Activated CD4-positive, alpha-beta memory T cell treated with anti-CD3 and anti-CD28 coated beads for 36 hours (primary cell): ENCODE measurements around the gene XRN2. TPM values are rescaled to one million over a fixed set of nuclear protein-coding genes. Genes with fewer than 3 reads are reported as not detected.
"Not testable (repeated sequence)": the region's sequence is repeated elsewhere in the genome, so short reads cannot be mapped to it uniquely, and the experiment has no call there.

ENCODE experiments used
- CTCF ChIA-PET: fragments of 350-600 bp; sonication (Branson Sonifier 250); formaldehyde crosslinking; loops from one replicate; lab custom pipeline; 2021; ENCODE audit warnings: antibody characterized with exemption, inconsistent platforms; lab: Charles Lee
- POLR2A ChIA-PET: fragments of 350-600 bp; sonication (Branson Sonifier 250); formaldehyde crosslinking; loops from one replicate; lab custom pipeline; 2021; ENCODE audit warnings: antibody characterized with exemption; lab: Charles Lee
- DNase-seq: peaks from one replicate; pipeline ENCODE4 v3.0.0-alpha.2; 2020
- H3K27ac Mint-ChIP-seq: one replicate; pipeline ENCODE4 v1.8.0; 2021; ENCODE audit warnings: mixed read lengths
- H3K27me3 Mint-ChIP-seq: one replicate; pipeline ENCODE4 v1.8.0; 2021; ENCODE audit warnings: mixed read lengths
- H3K36me3 Mint-ChIP-seq: one replicate; pipeline ENCODE4 v1.8.0; 2021; ENCODE audit warnings: mixed read lengths
- H3K4me1 Mint-ChIP-seq: one replicate; pipeline ENCODE4 v1.8.0; 2021; ENCODE audit warnings: low read depth, mixed read lengths
- H3K4me3 Mint-ChIP-seq: one replicate; pipeline ENCODE4 v1.8.0; 2021; ENCODE audit warnings: mild to moderate bottlenecking, mixed read lengths
- H3K9me3 Mint-ChIP-seq: one replicate; pipeline ENCODE4 v1.8.0; 2021; ENCODE audit warnings: mixed read lengths
- intact Hi-C: fragments of 100-400 bp; cut with micrococcal nuclease; formaldehyde crosslinking; loops from one replicate; pipeline ENCODE4 v1.15.1; 2023
- total RNA-seq, 2 experiments: library from RNA; stranded (reverse); gene quantifications; one replicate each; pipeline ENCODE4 v1.2.3, GENCODE V29; 2021

XRN2 gene
- total RNA-seq, 2 experiments from 2014 or later, result 91.0 to 94.4 TPM

- no peak overlapping the region for H3K27ac Mint-ChIP-seq
- peaks cover 13% of the 10 kb centered on the region for H3K4me1 Mint-ChIP-seq
- no peak for DNase-seq
- POLR2A ChIA-PET, result no interaction called here
- CTCF ChIA-PET, result interaction anchor here (1.0 kb wide), 1 partner anchor 162 kb away, joined by 3 read pairs; no protein-coding TSS in a partner anchor
- peaks cover 68% of the 10 kb centered on the region for H3K27me3 Mint-ChIP-seq
- no peak overlapping the region for H3K4me3 Mint-ChIP-seq
- peaks cover 2% of the 10 kb centered on the region for H3K9me3 Mint-ChIP-seq
- intact Hi-C loops, result loop anchor here (2.0 to 10.0 kb wide), 3 partner anchors 294 to 1034 kb away; partner anchors contain the start of genes INSM1 and PAX1
- peaks cover 7% of the 10 kb centered on the region for H3K36me3 Mint-ChIP-seq
Measured at GRCh38 chr20:21398109-21399004, 95.2 kb downstream of the XRN2 start.

- intact Hi-C loops, result loop anchor here (2.0 to 10.0 kb wide), 3 partner anchors 294 to 1034 kb away; partner anchors contain the start of genes INSM1 and PAX1
- H3K4me1 Mint-ChIP-seq, result peaks cover 13% of the 10 kb centered on the region
- no peak overlapping the region for H3K4me3 Mint-ChIP-seq
- DNase-seq, result no peak
- peaks cover 7% of the 10 kb centered on the region for H3K36me3 Mint-ChIP-seq
- POLR2A ChIA-PET, result no interaction called here
- CTCF ChIA-PET, result no interaction called here
- H3K9me3 Mint-ChIP-seq, result peaks cover 2% of the 10 kb centered on the region
- H3K27ac Mint-ChIP-seq, result no peak overlapping the region
- H3K27me3 Mint-ChIP-seq, result peaks cover 68% of the 10 kb centered on the region
Measured at GRCh38 chr20:21399005-21399475, 95.9 kb downstream of the XRN2 start.

GRCh38 chr20:21411725-21412124 is 108.6 kb downstream of the XRN2 start:
- ChIA-PET CTCF (no interaction called here), POLR2A (no interaction called here)
- no peak overlapping the region for H3K27ac Mint-ChIP-seq
- H3K27me3 Mint-ChIP-seq, result peaks cover 40% of the 10 kb centered on the region
- H3K4me3 Mint-ChIP-seq, result no peak overlapping the region
- H3K4me1 Mint-ChIP-seq, result peaks cover 19% of the 10 kb centered on the region
- peaks cover 30% of the 10 kb centered on the region for H3K9me3 Mint-ChIP-seq
- intact Hi-C loops, result no loop called here
- no peak for DNase-seq
- H3K36me3 Mint-ChIP-seq, result peaks cover 16% of the 10 kb centered on the region

GRCh38 chr20:21413996-21414395 is 110.9 kb downstream of the XRN2 start:
- H3K27ac Mint-ChIP-seq, DNase-seq, CTCF ChIA-PET, intact Hi-C loops, POLR2A ChIA-PET, H3K4me3 Mint-ChIP-seq: not testable (repeated sequence)
- Mint-ChIP-seq H3K36me3 (peaks cover 16% of the 10 kb centered on the region), H3K9me3 (peaks cover 45% of the 10 kb centered on the region), H3K4me1 (peaks cover 19% of the 10 kb centered on the region), H3K27me3 (peaks cover 42% of the 10 kb centered on the region)

GRCh38 chr20:21419147-21419546 is 116.0 kb downstream of the XRN2 start:
- DNase-seq, H3K4me3 Mint-ChIP-seq, H3K27ac Mint-ChIP-seq, intact Hi-C loops, CTCF ChIA-PET, POLR2A ChIA-PET: not testable (repeated sequence)
- peaks cover 22% of the 10 kb centered on the region for H3K27me3 Mint-ChIP-seq
- H3K9me3 Mint-ChIP-seq, result peaks cover 44% of the 10 kb centered on the region
- peaks cover 15% of the 10 kb centered on the region for H3K36me3 Mint-ChIP-seq
- H3K4me1 Mint-ChIP-seq, result peaks cover 10% of the 10 kb centered on the region

GRCh38 chr20:21421601-21422236 is 118.6 kb downstream of the XRN2 start:
- intact Hi-C loops, result no loop called here
- POLR2A ChIA-PET, result no interaction called here
- Mint-ChIP-seq H3K27ac (no peak overlapping the region), H3K36me3 (peaks cover 19% of the 10 kb centered on the region), H3K9me3 (peaks cover 53% of the 10 kb centered on the region), H3K27me3 (peaks cover 4% of the 10 kb centered on the region), H3K4me3 (no peak overlapping the region), H3K4me1 (no peaks in the 10 kb centered on the region)
- CTCF ChIA-PET, result no interaction called here
- DNase-seq, result no peak

GRCh38 chr20:21423712-21424111 is 120.6 kb downstream of the XRN2 start:
- H3K4me3 Mint-ChIP-seq, POLR2A ChIA-PET, CTCF ChIA-PET, DNase-seq, H3K4me1 Mint-ChIP-seq, H3K27ac Mint-ChIP-seq, intact Hi-C loops, H3K27me3 Mint-ChIP-seq: not testable (repeated sequence)
- Mint-ChIP-seq H3K9me3 (peaks cover 40% of the 10 kb centered on the region), H3K36me3 (peaks cover 19% of the 10 kb centered on the region)

- Mint-ChIP-seq H3K27me3 (peaks cover 3% of the 10 kb centered on the region), H3K4me3 (no peak overlapping the region), H3K9me3 (peaks cover 40% of the 10 kb centered on the region), H3K27ac (no peak overlapping the region), H3K36me3 (peaks cover 19% of the 10 kb centered on the region), H3K4me1 (no peaks in the 10 kb centered on the region)
- intact Hi-C loops, result no loop called here
- CTCF ChIA-PET, result no interaction called here
- POLR2A ChIA-PET, result no interaction called here
- no peak for DNase-seq
Measured at GRCh38 chr20:21424846-21425245, 121.7 kb downstream of the XRN2 start.

- ChIA-PET CTCF (no interaction called here), POLR2A (no interaction called here)
- intact Hi-C loops, result no loop called here
- Mint-ChIP-seq H3K9me3 (peaks cover 17% of the 10 kb centered on the region), H3K27ac (no peak overlapping the region), H3K4me1 (no peaks in the 10 kb centered on the region), H3K36me3 (peaks cover 8% of the 10 kb centered on the region), H3K27me3 (peaks cover 10% of the 10 kb centered on the region), H3K4me3 (no peak overlapping the region)
- no peak for DNase-seq
Measured at GRCh38 chr20:21430020-21430419, 126.9 kb downstream of the XRN2 start.

- no peak for DNase-seq
- Mint-ChIP-seq H3K4me1 (no peaks in the 10 kb centered on the region), H3K36me3 (no peaks in the 10 kb centered on the region), H3K4me3 (no peak overlapping the region), H3K9me3 (no peaks in the 10 kb centered on the region), H3K27me3 (peaks cover 17% of the 10 kb centered on the region), H3K27ac (no peak overlapping the region)
- intact Hi-C loops, result no loop called here
- ChIA-PET POLR2A (no interaction called here), CTCF (no interaction called here)
Measured at GRCh38 chr20:21432911-21433310, 129.8 kb downstream of the XRN2 start.

GRCh38 chr20:21433329-21433890 is 130.3 kb downstream of the XRN2 start:
- no peak overlapping the region for H3K4me3 Mint-ChIP-seq
- no peaks in the 10 kb centered on the region for H3K4me1 Mint-ChIP-seq
- ChIA-PET POLR2A (no interaction called here), CTCF (no interaction called here)
- intact Hi-C loops, result no loop called here
- no peak overlapping the region for H3K27ac Mint-ChIP-seq
- DNase-seq, result no peak
- no peaks in the 10 kb centered on the region for H3K36me3 Mint-ChIP-seq
- peaks cover 17% of the 10 kb centered on the region for H3K27me3 Mint-ChIP-seq
- H3K9me3 Mint-ChIP-seq, result no peaks in the 10 kb centered on the region

GRCh38 chr20:21435576-21435975 is 132.4 kb downstream of the XRN2 start:
- Mint-ChIP-seq H3K27me3 (peaks cover 12% of the 10 kb centered on the region), H3K36me3 (no peaks in the 10 kb centered on the region), H3K4me1 (no peaks in the 10 kb centered on the region), H3K27ac (no peak overlapping the region), H3K4me3 (no peak overlapping the region), H3K9me3 (no peaks in the 10 kb centered on the region)
- CTCF ChIA-PET, result no interaction called here
- DNase-seq, result no peak
- POLR2A ChIA-PET, result no interaction called here
- intact Hi-C loops, result no loop called here
